MCF 10A (cell line): ENCODE measurements around the gene MTARC2. TPM values are rescaled to one million over a fixed set of nuclear protein-coding genes. Genes with fewer than 3 reads are reported as not detected.

Source experiments
- BruUV-seq: library from RNA; stranded (reverse); fragments of 400-500 nt; replicated peaks from 2 replicates; lab custom pipeline; 2021; lab: Mats Ljungman, UMichigan
- CTCF ChIA-PET: fragments of 300-600 bp; sonication (Branson Sonifier 250); formaldehyde crosslinking; extraction: SDS; loops from one replicate; lab custom pipeline; 2021; ENCODE audit warnings: antibody characterized with exemption, inconsistent platforms; lab: Yijun Ruan, JAX
- POLR2A ChIA-PET: fragments of 300-600, 350-650 bp; sonication (Branson Sonifier 250); formaldehyde crosslinking; extraction: SDS; loops from one replicate; lab custom pipeline; 2020; ENCODE audit warnings: antibody characterized with exemption, inconsistent platforms; lab: Yijun Ruan, JAX
- DNase-seq: peaks from one replicate; pipeline ENCODE4 v3.0.0-alpha.2; 2018; ENCODE audit not compliant: unreplicated experiment
- H3K27ac Mint-ChIP-seq: one replicate; pipeline ENCODE4 v1.8.0; 2022; ENCODE audit warnings: mild to moderate bottlenecking, low read depth, mixed read lengths; ENCODE audit not compliant: unreplicated experiment
- H3K27me3 Mint-ChIP-seq: one replicate; pipeline ENCODE4 v1.8.0; 2022; ENCODE audit warnings: mixed read lengths; ENCODE audit not compliant: insufficient read depth, unreplicated experiment
- H3K36me3 Mint-ChIP-seq: one replicate; pipeline ENCODE4 v1.8.0; 2022; ENCODE audit warnings: mild to moderate bottlenecking, moderate library complexity, mixed read lengths; ENCODE audit not compliant: insufficient read depth, unreplicated experiment
- H3K4me1 Mint-ChIP-seq: one replicate; pipeline ENCODE4 v1.8.0; 2022; ENCODE audit warnings: mixed read lengths; ENCODE audit not compliant: insufficient read depth, unreplicated experiment
- H3K4me3 Mint-ChIP-seq: one replicate; pipeline ENCODE4 v1.8.0; 2022; ENCODE audit warnings: mild to moderate bottlenecking, moderate library complexity, mixed read lengths; ENCODE audit not compliant: unreplicated experiment
- H3K9me3 Mint-ChIP-seq: one replicate; pipeline ENCODE4 v1.8.0; 2022; ENCODE audit warnings: mixed read lengths; ENCODE audit not compliant: unreplicated experiment
- intact Hi-C: fragments of 100-400 bp; cut with micrococcal nuclease; formaldehyde crosslinking; loops from 2 replicates; pipeline ENCODE4 v1.14.1; 2022
- total RNA-seq: library from RNA; stranded (reverse); gene quantifications from 2 replicates; pipeline ENCODE4 v1.2.3, GENCODE V29; 2022
- TF ChIP-seq, protein P1 (sequence below): fragments of 200-600 bp; IDR thresholded peaks from one replicate; pipeline ENCODE4 v1.8.0; 2022; ENCODE audit warnings: antibody characterized with exemption, mild to moderate bottlenecking; ENCODE audit not compliant: unreplicated experiment

MTARC2 gene
- total RNA-seq, 1 experiment from 2014 or later, result 5.2 TPM

GRCh38 chr1:220769205-220769604 is 21.1 kb downstream of the MTARC2 start:
- H3K27ac Mint-ChIP-seq, result no peak overlapping the region
- intact Hi-C loops, result no loop called here
- POLR2A ChIA-PET, result interaction anchor here (0.7 kb wide), 1 partner anchor 555 kb away, joined by 3 read pairs; no protein-coding TSS in a partner anchor
- no peaks in the 10 kb centered on the region for H3K36me3 Mint-ChIP-seq
- CTCF ChIA-PET, result interaction anchor here (0.7 to 13.1 kb wide), 8 partner anchors 7 to 487 kb away, joined by 3 to 329 read pairs (median 4); no protein-coding TSS in a partner anchor
- BruUV-seq, result no TSS peak
- H3K9me3 Mint-ChIP-seq, result no peaks in the 10 kb centered on the region
- DNase-seq, result no peak
- H3K4me3 Mint-ChIP-seq, result no peak overlapping the region
- H3K27me3 Mint-ChIP-seq, result no peaks in the 10 kb centered on the region
- no peaks in the 10 kb centered on the region for H3K4me1 Mint-ChIP-seq
- TF ChIP-seq, protein P1, sequence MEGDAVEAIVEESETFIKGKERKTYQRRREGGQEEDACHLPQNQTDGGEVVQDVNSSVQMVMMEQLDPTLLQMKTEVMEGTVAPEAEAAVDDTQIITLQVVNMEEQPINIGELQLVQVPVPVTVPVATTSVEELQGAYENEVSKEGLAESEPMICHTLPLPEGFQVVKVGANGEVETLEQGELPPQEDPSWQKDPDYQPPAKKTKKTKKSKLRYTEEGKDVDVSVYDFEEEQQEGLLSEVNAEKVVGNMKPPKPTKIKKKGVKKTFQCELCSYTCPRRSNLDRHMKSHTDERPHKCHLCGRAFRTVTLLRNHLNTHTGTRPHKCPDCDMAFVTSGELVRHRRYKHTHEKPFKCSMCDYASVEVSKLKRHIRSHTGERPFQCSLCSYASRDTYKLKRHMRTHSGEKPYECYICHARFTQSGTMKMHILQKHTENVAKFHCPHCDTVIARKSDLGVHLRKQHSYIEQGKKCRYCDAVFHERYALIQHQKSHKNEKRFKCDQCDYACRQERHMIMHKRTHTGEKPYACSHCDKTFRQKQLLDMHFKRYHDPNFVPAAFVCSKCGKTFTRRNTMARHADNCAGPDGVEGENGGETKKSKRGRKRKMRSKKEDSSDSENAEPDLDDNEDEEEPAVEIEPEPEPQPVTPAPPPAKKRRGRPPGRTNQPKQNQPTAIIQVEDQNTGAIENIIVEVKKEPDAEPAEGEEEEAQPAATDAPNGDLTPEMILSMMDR, result no peak

DNA sequence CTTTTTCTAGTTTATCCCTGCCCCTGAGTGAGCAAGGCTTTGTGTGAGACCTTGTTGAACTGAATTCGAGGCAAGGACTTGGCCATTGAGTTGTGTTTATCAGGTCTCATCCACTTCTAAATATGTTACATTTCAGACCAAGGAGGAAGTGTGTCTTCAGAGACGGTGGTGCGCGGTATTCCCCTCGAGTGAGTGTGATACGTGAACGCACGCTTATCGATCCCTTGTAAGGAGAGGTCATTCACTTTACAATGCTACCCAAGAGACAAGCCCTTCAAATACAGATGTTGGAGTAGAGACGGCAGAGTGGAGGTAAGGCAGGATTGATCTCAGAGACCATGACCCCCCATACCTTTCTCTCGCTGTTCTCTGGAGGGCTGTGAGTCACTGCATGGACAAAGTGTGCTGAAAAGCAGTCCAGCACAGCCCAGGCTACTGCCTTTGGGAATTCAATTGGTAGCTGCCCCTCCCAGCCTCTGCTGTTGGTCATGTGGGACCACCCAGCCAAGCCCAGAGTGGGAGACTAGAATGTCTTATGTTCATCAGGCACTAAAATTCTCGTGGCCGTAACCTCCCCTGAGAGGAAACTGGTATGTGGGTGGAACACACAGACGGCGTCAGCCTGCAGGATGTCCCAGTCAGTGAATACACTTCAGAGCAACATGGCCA is 22.3 kb downstream of the MTARC2 start:
- CTCF ChIA-PET, result interaction anchor here (0.6 to 13.1 kb wide), 12 partner anchors 7 to 552 kb away, joined by 3 to 329 read pairs (median 4); partner anchors contain the start of gene MTARC1
- no peak for DNase-seq
- Mint-ChIP-seq H3K9me3 (no peaks in the 10 kb centered on the region), H3K4me1 (no peaks in the 10 kb centered on the region), H3K27ac (no peak overlapping the region), H3K27me3 (no peaks in the 10 kb centered on the region), H3K4me3 (no peak overlapping the region), H3K36me3 (no peaks in the 10 kb centered on the region)
- POLR2A ChIA-PET, result interaction anchor here (1.6 kb wide), 1 partner anchor 37 kb away, joined by 3 read pairs; no protein-coding TSS in a partner anchor
- no TSS peak for BruUV-seq
- TF ChIP-seq, protein P1, result no peak
- intact Hi-C loops, result no loop called here

DNA sequence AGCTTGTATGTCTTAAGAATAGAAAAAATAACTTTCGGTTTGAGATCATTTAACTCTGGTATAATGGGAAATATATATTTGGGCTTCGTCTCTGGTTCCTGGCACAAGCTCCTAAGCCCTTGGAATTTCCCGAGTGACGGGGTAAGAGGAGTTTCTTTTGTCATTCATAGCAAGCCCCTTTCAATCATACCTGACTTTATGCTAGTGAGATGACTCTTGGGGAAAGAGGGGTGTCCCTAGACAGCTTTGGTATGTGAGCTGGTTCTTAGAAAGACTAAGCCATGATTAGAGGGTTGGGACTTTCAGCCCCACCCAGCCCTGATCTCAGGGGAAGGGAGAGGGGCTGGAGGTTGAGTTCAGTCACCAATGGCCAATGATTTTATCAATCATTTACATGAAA is 24.7 kb downstream of the MTARC2 start:
- POLR2A ChIA-PET, result interaction anchor here (0.9 kb wide), 1 partner anchor 9 kb away, joined by 3 read pairs; no protein-coding TSS in a partner anchor

More for the DNA sequence above, 24.7 kb downstream of the MTARC2 start:
- DNase-seq, result no peak
- TF ChIP-seq, protein P1, result no peak
- Mint-ChIP-seq H3K27me3 (no peaks in the 10 kb centered on the region), H3K9me3 (no peaks in the 10 kb centered on the region), H3K4me1 (no peaks in the 10 kb centered on the region), H3K4me3 (no peak overlapping the region), H3K27ac (no peak overlapping the region), H3K36me3 (no peaks in the 10 kb centered on the region)
- intact Hi-C loops, result no loop called here
- CTCF ChIA-PET, result interaction anchor here (0.5 to 13.1 kb wide), 23 partner anchors 10 to 783 kb away, joined by 3 to 329 read pairs (median 7); partner anchors contain the start of gene MTARC1
- BruUV-seq, result no TSS peak
